Activated CD4-positive, alpha-beta T cell treated with anti-CD3 and anti-CD28 coated beads, Interleukin-2, amount 50 U/mL, for 1 hour (primary cell): ENCODE measurements around the gene TNFRSF11A.

Experiments
- DNase-seq: peaks from one replicate; pipeline ENCODE4 v3.0.0-alpha.2; 2020

The TNFRSF11A gene

GRCh38 chr18:62386091-62386490 is 61.0 kb downstream of the TNFRSF11A start:
- DNase-seq, result no peak

GRCh38 chr18:62386601-62387000 is 61.5 kb downstream of the TNFRSF11A start:
- no peak for DNase-seq

- no peak for DNase-seq
Measured at GRCh38 chr18:62387257-62387656, 62.1 kb downstream of the TNFRSF11A start.

GRCh38 chr18:62388855-62389760 is 64.0 kb downstream of the TNFRSF11A start:
- DNase-seq, result no peak

- DNase-seq, result no peak
Measured at GRCh38 chr18:62389761-62390481, 64.8 kb downstream of the TNFRSF11A start.

GRCh38 chr18:62394006-62394763 is 69.1 kb downstream of the TNFRSF11A start:
- DNase-seq, result no peak

GRCh38 chr18:62396381-62396780 is 71.3 kb downstream of the TNFRSF11A start:
- no peak for DNase-seq

GRCh38 chr18:62396967-62397366 is 71.9 kb downstream of the TNFRSF11A start:
- DNase-seq, result no peak

- no peak for DNase-seq
Measured at GRCh38 chr18:62398291-62398690, 73.2 kb downstream of the TNFRSF11A start.

- DNase-seq, result no peak
Measured at GRCh38 chr18:62399276-62399675, 74.2 kb downstream of the TNFRSF11A start.

- no peak for DNase-seq
Measured at GRCh38 chr18:62399781-62400308, 74.7 kb downstream of the TNFRSF11A start.

- DNase-seq, result no peak
Measured at GRCh38 chr18:62400916-62401315, 75.8 kb downstream of the TNFRSF11A start.

- DNase-seq, result no peak
Measured at GRCh38 chr18:62402342-62402948, 77.3 kb downstream of the TNFRSF11A start.

GRCh38 chr18:62403120-62403519 is 78.0 kb downstream of the TNFRSF11A start:
- DNase-seq, result no peak

GRCh38 chr18:62404881-62405280 is 79.8 kb downstream of the TNFRSF11A start:
- DNase-seq, result no peak

GRCh38 chr18:62407660-62408059 is 82.5 kb downstream of the TNFRSF11A start:
- no peak for DNase-seq

- DNase-seq, result no peak
Measured at GRCh38 chr18:62409821-62410220, 84.7 kb downstream of the TNFRSF11A start.

GRCh38 chr18:62412231-62412979 is 87.3 kb downstream of the TNFRSF11A start:
- no peak for DNase-seq

- no peak for DNase-seq
Measured at GRCh38 chr18:62413206-62413605, 88.1 kb downstream of the TNFRSF11A start.

GRCh38 chr18:62418258-62418657 is 93.1 kb downstream of the TNFRSF11A start:
- DNase-seq, result no peak

- no peak for DNase-seq
Measured at GRCh38 chr18:62420151-62420512, 95.0 kb downstream of the TNFRSF11A start.
